Activated CD4-positive, alpha-beta memory T cell treated with anti-CD3 and anti-CD28 coated beads, Interleukin-2, amount 10 ng/mL, durations not matched to agents 7 days and 5 days (primary cell): ENCODE results near the gene FILIP1L. TPM values are rescaled to one million over a fixed set of nuclear protein-coding genes. Genes with fewer than 3 reads are reported as not detected.

Experiments used
- CTCF ChIA-PET: fragments of 350-600 bp; sonication (Branson Sonifier 250); formaldehyde crosslinking; loops from one replicate; lab custom pipeline; 2021; ENCODE audit warnings: antibody characterized with exemption, inconsistent platforms; lab: Charles Lee
- POLR2A ChIA-PET: fragments of 350-600 bp; sonication (Branson Sonifier 250); formaldehyde crosslinking; loops from one replicate; lab custom pipeline; 2021; ENCODE audit warnings: antibody characterized with exemption; lab: Charles Lee
- DNase-seq: peaks from one replicate; pipeline ENCODE4 v3.0.0-alpha.2; 2020
- H3K27ac Mint-ChIP-seq: one replicate; pipeline ENCODE4 v1.8.0; 2021; ENCODE audit warnings: mild to moderate bottlenecking, mixed read lengths
- H3K27me3 Mint-ChIP-seq: one replicate; pipeline ENCODE4 v1.8.0; 2021; ENCODE audit warnings: mixed read lengths
- H3K36me3 Mint-ChIP-seq: one replicate; pipeline ENCODE4 v1.8.0; 2021; ENCODE audit warnings: low read depth, mixed read lengths
- H3K4me1 Mint-ChIP-seq: one replicate; pipeline ENCODE4 v1.8.0; 2021; ENCODE audit warnings: mixed read lengths
- H3K4me3 Mint-ChIP-seq: one replicate; pipeline ENCODE4 v1.8.0; 2021; ENCODE audit warnings: mild to moderate bottlenecking, mixed read lengths
- H3K9me3 Mint-ChIP-seq: one replicate; pipeline ENCODE4 v1.8.0; 2021; ENCODE audit warnings: mixed read lengths
- total RNA-seq, 2 experiments: library from RNA; stranded (reverse); gene quantifications; one replicate each; pipeline ENCODE4 v1.2.3, GENCODE V29; 2021

The FILIP1L gene
- total RNA-seq, 2 experiments from 2014 or later: 1.9 to 2.0 TPM

DNA sequence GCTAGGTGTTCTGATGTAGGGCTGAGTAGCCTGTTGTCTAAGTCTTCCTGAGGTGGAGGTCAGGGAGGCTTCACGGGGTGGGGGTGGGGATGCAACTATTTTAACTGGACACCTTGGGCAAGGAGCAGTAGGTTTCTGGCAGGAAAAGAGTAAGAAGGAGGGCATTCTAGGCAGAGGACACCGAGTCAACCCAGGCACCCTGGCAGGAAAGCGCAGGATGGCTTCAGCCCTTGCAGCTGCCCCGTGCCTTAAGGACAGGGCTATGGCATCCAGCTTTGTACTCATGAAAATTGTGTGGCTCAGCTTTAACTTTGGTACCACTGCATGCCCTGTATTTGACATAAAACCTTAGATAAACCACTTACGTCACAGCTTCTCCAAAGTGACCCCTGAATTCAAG lies 6.4 kb upstream of the FILIP1L start:
- Mint-ChIP-seq H3K27me3 (no peaks in the 10 kb centered on the region), H3K36me3 (no peaks in the 10 kb centered on the region), H3K9me3 (no peaks in the 10 kb centered on the region), H3K4me1 (no peaks in the 10 kb centered on the region), H3K27ac (no peak overlapping the region), H3K4me3 (no peak overlapping the region)
- CTCF ChIA-PET: no interaction called here
- POLR2A ChIA-PET: no interaction called here
- DNase-seq: no peak

DNA sequence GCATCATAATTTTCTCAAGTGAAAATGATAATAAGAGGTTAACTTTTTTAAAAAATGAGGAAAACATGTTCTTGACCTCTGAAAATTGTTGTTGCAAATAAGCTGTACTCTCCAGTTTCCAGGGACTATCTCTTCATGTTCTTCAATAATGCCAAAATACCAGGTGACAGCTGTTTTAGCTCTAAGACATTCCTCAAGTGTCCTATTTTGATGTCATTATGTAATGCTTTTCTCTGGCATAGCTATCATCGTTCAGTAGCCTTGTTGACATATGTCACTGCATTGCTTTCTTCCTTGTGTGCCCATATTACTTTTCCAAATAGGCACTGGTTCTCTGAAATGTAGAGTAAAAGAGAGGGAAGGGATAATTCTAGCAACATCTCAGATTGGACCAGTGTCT lies 5.7 kb upstream of the FILIP1L start:
- POLR2A ChIA-PET: no interaction called here
- CTCF ChIA-PET: no interaction called here

DNA sequence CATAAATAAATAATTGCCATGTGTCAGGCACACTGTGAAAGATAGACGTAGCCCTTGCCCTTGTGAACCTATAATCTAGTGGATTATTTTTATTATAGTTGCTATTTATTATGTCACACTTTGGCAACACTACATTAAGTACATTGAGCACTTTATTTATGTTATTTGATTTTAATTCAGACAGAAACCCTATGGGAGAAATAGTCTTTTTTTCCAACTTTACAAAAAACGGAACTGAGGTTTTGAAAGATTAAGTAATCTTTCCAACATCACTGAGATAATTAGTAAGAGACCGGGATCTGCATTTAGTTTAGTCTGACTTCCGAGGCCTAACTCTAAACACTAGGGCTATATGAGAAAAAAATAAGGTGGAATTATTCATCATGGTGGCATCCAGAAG lies 2.8 kb upstream of the FILIP1L start:
- Mint-ChIP-seq H3K36me3 (no peaks in the 10 kb centered on the region), H3K27me3 (no peaks in the 10 kb centered on the region), H3K27ac (no peak overlapping the region), H3K9me3 (no peaks in the 10 kb centered on the region), H3K4me1 (no peaks in the 10 kb centered on the region), H3K4me3 (no peak overlapping the region)
- DNase-seq: no peak
- POLR2A ChIA-PET: no interaction called here
- CTCF ChIA-PET: no interaction called here

More for the DNA sequence above, 5.7 kb upstream of the FILIP1L start:
- Mint-ChIP-seq H3K4me1 (no peaks in the 10 kb centered on the region), H3K4me3 (no peak overlapping the region), H3K9me3 (no peaks in the 10 kb centered on the region), H3K27me3 (no peaks in the 10 kb centered on the region), H3K36me3 (no peaks in the 10 kb centered on the region), H3K27ac (no peak overlapping the region)
- DNase-seq: no peak

DNA sequence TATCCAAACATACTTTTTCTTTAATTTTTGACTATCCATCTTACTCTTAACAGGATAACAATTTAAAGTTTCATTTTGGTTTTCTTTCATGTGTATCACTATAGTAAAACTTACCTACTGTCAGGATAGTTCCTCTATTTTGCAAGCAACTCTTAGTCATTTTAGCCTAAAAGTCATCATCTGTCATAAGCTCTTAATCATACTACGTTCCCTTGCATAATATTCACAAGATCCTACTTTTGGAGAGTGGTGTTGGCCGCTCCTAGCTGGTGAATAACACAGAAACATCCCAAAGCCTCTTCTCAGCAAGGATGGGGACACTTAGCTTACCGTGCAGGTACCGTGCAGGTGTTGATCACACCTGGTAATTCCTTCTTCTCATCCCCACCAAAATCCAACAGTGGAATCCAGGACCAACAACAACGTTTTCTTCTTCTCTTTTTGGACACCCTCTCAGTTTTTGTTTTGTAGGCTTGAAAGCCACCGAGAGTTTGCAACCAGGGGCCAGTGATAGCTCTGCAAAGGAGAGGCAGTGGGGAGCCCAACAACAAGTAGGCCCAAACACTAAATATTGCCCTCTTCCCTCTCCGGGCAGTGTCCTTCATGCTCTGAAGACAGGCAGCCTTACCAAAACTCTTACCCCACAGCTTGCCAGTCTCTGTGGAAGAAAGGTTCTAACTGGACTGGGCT lies 433 bp downstream of the FILIP1L start:
- no peaks in the 10 kb centered on the region for H3K27me3 Mint-ChIP-seq
- H3K27ac Mint-ChIP-seq: no peak overlapping the region
- no peaks in the 10 kb centered on the region for H3K4me1 Mint-ChIP-seq
- no peaks in the 10 kb centered on the region for H3K9me3 Mint-ChIP-seq
- POLR2A ChIA-PET: no interaction called here
- CTCF ChIA-PET: no interaction called here
- H3K4me3 Mint-ChIP-seq: no peak overlapping the region
- no peak for DNase-seq
- no peaks in the 10 kb centered on the region for H3K36me3 Mint-ChIP-seq

DNA sequence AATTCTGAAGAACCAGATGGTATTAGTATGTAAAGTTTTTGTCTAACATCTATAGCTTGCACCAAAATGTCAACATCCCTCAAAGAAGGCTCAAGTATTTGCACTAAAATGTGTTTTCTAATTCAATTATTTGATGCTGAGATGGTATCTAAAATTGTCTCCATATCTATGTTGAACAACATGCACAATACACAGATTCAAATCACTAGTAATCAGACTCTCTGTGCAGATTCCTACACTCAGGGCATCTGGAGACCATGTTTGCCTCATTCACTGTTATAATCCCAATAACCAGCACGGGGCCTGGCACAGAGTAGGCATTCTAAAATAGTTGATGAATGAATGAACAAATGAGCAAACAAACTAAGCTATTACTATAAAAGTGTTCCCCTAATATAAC lies 2.6 kb downstream of the FILIP1L start:
- ChIA-PET CTCF (no interaction called here), POLR2A (no interaction called here)
- Mint-ChIP-seq H3K36me3 (peaks cover 1% of the 10 kb centered on the region), H3K27me3 (no peaks in the 10 kb centered on the region), H3K4me1 (peaks cover 7% of the 10 kb centered on the region), H3K4me3 (no peak overlapping the region), H3K9me3 (no peaks in the 10 kb centered on the region), H3K27ac (no peak overlapping the region)
- no peak for DNase-seq

DNA sequence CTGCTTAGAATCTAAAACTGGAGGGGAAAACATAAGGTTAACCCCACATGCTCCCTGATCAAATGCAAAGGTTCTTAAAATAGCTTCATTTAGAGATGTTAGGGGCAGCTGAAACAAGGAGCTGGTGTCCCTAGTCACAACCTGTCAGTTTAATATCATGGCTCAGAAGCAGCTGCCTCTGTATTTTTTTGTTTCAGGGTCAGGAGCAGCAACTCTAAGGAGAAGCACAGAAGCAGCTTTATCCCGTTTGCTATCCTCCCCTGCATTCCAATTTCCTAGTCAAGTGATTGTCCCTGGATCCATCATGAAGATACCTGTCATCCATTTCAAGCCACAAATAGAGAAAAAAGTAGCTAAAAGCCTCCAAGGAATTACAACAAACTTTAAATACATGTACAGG lies 4.1 kb downstream of the FILIP1L start:
- H3K27me3 Mint-ChIP-seq: no peaks in the 10 kb centered on the region
- no peak overlapping the region for H3K4me3 Mint-ChIP-seq
- no peak for DNase-seq
- CTCF ChIA-PET: interaction anchor here (0.8 to 2.4 kb wide), 2 partner anchors 20 to 36 kb away, joined by 3 to 8 read pairs; no protein-coding TSS in a partner anchor
- peaks cover 3% of the 10 kb centered on the region for H3K9me3 Mint-ChIP-seq
- peaks cover 12% of the 10 kb centered on the region for H3K36me3 Mint-ChIP-seq
- POLR2A ChIA-PET: no interaction called here
- peaks cover 23% of the 10 kb centered on the region for H3K4me1 Mint-ChIP-seq
- no peak overlapping the region for H3K27ac Mint-ChIP-seq

DNA sequence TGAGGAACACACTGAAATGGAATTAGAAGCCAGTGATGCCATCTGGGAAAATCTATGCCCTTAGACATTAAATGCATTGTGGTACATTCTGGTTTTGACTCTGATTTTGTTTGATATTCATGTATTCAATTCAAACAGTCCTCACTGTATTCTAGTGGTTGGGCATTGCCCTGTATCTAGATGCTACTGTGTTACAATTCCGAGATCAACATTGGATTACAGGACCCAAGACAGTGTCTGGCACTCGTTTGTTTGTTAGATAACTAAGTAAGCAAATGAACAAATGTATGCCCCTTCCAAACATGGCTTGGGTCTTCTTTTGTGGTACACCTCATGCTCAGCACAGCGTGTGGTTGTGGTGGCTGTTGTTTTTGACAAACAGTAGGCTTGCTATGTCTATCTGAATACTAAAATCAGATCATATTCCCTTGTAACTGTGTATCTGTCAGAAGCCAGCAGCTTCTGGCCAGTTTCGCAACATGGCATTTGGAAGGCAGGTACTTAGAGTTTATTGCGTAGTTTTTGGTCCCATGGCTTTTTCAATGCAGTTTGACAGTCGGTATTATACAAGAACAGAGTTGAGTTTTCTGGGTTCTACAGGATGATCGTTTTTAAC lies 5.7 kb downstream of the FILIP1L start:
- Mint-ChIP-seq H3K9me3 (peaks cover 3% of the 10 kb centered on the region), H3K4me3 (no peak overlapping the region), H3K27me3 (no peaks in the 10 kb centered on the region), H3K36me3 (peaks cover 25% of the 10 kb centered on the region), H3K27ac (no peak overlapping the region), H3K4me1 (peaks cover 38% of the 10 kb centered on the region)
- ChIA-PET POLR2A (no interaction called here), CTCF (interaction anchor here (2.4 kb wide), 1 partner anchor 18 kb away, joined by 8 read pairs; no protein-coding TSS in a partner anchor)
- no peak for DNase-seq

DNA sequence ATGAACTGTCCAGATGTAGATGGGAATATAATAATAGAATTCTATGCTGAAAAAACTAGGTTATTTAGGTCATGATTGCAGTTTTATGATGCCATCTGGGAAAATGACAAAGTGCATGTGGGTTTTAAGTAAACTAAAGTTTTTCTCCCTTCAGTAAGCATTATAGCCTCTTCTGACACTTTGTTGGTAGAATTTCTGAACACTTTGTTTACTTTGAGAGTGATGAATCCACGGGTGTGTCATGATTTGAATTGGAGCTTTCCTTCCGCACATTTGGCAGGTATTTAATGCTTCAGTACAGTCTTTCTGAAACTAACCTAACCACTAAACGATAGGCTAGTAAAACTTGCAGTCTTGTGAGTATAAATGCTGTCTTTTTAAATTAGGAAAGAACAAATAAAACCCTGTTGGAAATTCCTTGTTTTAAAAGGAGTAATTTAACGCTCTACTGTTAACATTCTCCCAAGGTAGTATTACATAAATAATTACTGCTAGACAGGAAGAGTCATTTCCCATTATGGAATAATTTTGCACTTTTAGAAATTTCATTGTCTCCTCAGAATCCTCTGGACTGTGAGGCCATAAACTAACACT lies 7.0 kb downstream of the FILIP1L start:
- peaks cover 3% of the 10 kb centered on the region for H3K9me3 Mint-ChIP-seq
- H3K27me3 Mint-ChIP-seq: no peaks in the 10 kb centered on the region
- ChIA-PET POLR2A (no interaction called here), CTCF (interaction anchor here (1.0 to 3.9 kb wide), 2 partner anchors 17 to 275 kb away, joined by 3 to 24 read pairs; no protein-coding TSS in a partner anchor)
- H3K36me3 Mint-ChIP-seq: peaks cover 33% of the 10 kb centered on the region
- H3K4me3 Mint-ChIP-seq: no peak overlapping the region
- H3K4me1 Mint-ChIP-seq: peaks cover 38% of the 10 kb centered on the region
- H3K27ac Mint-ChIP-seq: no peak overlapping the region
- DNase-seq: no peak

DNA sequence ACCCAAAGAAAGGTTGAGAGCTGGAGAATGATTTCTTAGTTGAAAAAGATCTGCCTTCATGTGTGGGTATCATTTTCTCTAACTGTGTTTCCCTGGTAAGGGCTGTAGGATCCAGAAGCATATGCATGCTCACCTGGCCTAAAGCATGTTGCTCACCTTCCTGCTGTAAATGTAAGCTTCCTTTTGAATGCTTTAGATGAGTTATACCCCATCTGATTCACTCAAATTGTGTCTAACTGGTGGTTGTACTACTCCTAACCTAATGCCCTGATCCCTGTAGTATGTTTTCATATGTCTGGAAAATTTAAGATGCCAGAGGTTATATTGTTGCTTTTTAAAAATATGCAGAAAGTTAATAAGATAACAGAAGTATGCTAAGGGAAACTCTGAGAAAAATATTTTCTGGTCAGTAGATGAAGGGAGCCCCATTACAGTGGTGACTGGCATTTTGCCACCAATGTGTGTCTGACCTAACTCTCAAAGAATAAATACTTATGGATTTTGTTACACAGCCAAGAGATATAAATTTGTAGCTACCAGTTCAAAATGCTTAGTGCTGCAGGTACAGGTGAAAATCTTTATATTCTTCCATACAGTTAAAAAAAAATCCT lies 7.7 kb downstream of the FILIP1L start:
- peak overlapping the region; percentile 74 for H3K27ac Mint-ChIP-seq
- no peak overlapping the region for H3K4me3 Mint-ChIP-seq
- peaks cover 3% of the 10 kb centered on the region for H3K9me3 Mint-ChIP-seq
- H3K36me3 Mint-ChIP-seq: peaks cover 33% of the 10 kb centered on the region
- CTCF ChIA-PET: interaction anchor here (1.0 to 3.9 kb wide), 2 partner anchors 17 to 275 kb away, joined by 3 to 24 read pairs; no protein-coding TSS in a partner anchor
- POLR2A ChIA-PET: interaction anchor here (1.3 kb wide), 1 partner anchor 33 kb away, joined by 3 read pairs; no protein-coding TSS in a partner anchor
- no peak for DNase-seq
- H3K4me1 Mint-ChIP-seq: peaks cover 38% of the 10 kb centered on the region
- H3K27me3 Mint-ChIP-seq: no peaks in the 10 kb centered on the region

DNA sequence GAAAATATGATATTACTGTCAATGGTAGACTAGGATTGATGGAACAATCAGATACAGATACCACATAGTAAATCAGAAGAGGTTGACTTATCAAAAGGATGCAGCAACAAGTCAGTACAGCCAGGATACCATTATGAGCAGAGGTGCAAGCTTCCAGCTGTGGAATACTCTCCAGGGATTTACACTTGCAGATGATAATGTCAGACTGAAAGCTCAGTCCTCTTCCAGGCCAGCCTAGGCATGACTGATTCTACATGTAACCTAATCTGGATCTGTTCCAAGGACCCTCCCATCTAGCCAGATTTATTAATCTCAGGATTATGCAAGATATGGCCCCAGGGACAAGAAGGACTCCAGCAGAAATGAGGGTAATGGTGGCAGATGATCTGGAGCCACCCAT lies 8.2 kb downstream of the FILIP1L start:
- peaks cover 5% of the 10 kb centered on the region for H3K9me3 Mint-ChIP-seq
- H3K27me3 Mint-ChIP-seq: no peaks in the 10 kb centered on the region
- H3K4me3 Mint-ChIP-seq: no peak overlapping the region
- ChIA-PET POLR2A (interaction anchor here (0.9 to 1.3 kb wide), 2 partner anchors 21 to 32 kb away, joined by 3 to 4 read pairs; no protein-coding TSS in a partner anchor), CTCF (interaction anchor here (3.9 kb wide), 1 partner anchor 16 kb away, joined by 24 read pairs; no protein-coding TSS in a partner anchor)
- H3K36me3 Mint-ChIP-seq: peaks cover 35% of the 10 kb centered on the region
- H3K27ac Mint-ChIP-seq: peak overlapping the region; percentile 74
- DNase-seq: no peak
- peaks cover 38% of the 10 kb centered on the region for H3K4me1 Mint-ChIP-seq

DNA sequence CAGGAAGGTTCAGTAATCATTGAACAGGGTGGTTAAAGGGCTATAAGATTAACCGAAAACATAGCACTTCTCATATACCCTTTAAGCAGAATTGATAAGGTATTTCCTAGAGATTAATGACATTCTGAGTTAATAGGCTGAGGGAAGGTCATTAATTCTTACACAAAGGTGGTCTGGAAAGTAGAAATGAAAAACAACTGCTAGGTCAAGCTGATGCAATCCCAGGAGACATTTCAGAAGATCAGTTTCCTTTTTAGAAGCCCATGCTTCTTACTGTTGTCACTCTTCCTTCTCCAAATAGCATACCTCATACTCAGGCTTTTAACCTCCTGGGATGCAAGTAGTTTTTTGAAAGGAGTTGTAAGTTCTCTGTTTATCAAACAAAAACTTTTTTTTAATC lies 8.8 kb downstream of the FILIP1L start:
- Mint-ChIP-seq H3K27ac (peak overlapping the region; percentile 74), H3K4me1 (peaks cover 38% of the 10 kb centered on the region), H3K27me3 (no peaks in the 10 kb centered on the region), H3K9me3 (peaks cover 5% of the 10 kb centered on the region), H3K36me3 (peaks cover 36% of the 10 kb centered on the region), H3K4me3 (no peak overlapping the region)
- POLR2A ChIA-PET: interaction anchor here (0.9 to 1.3 kb wide), 2 partner anchors 21 to 32 kb away, joined by 3 to 4 read pairs; no protein-coding TSS in a partner anchor
- no peak for DNase-seq
- CTCF ChIA-PET: interaction anchor here (3.9 kb wide), 1 partner anchor 16 kb away, joined by 24 read pairs; no protein-coding TSS in a partner anchor

DNA sequence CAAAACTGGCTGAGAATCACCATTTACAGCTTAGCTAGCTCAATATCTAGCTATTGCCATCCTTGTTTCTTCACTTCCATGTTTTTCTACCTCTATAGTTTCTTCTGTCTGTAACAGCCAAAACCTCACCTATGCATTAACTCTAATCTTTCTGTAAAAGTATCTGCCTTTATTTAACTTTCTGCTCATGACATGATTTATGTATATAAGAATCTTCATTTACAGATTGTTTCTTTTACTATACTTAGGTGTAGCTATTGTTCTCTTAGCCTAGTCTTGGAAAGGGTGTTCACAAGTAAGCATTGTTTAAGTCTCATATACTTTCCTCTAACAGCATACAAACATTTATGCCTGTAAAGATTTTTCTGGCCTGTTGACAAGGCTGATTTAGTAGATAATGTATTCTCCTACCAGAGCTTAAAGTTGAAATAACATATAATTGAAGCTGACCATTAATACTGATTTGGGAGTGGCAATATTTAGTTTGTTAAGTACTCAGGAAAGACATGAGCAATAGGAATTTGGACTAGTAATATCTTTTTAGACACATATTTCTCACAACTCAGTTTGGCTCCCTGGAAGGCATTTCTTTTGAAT lies 9.4 kb downstream of the FILIP1L start:
- POLR2A ChIA-PET: no interaction called here
- DNase-seq: no peak
- Mint-ChIP-seq H3K27ac (peak overlapping the region; percentile 74), H3K27me3 (no peaks in the 10 kb centered on the region), H3K9me3 (peaks cover 5% of the 10 kb centered on the region), H3K4me3 (no peak overlapping the region), H3K4me1 (peaks cover 38% of the 10 kb centered on the region), H3K36me3 (peaks cover 36% of the 10 kb centered on the region)
- CTCF ChIA-PET: interaction anchor here (3.9 kb wide), 1 partner anchor 15 kb away, joined by 24 read pairs; no protein-coding TSS in a partner anchor
